ENCODE measurements around the gene SYNPO2.

The SYNPO2 gene

GRCh38 chr4:118879409-118879808, 9.2 kb upstream of the SYNPO2 start:
- no peak for DNase-seq

- no peak for DNase-seq
Observed at GRCh38 chr4:118881512-118882146, 7.0 kb upstream of the SYNPO2 start.

- DNase-seq = no peak
Observed at GRCh38 chr4:118883861-118884260, 4.8 kb upstream of the SYNPO2 start.

GRCh38 chr4:118884716-118885115, 3.9 kb upstream of the SYNPO2 start:
- DNase-seq = no peak

GRCh38 chr4:118889312-118889691, 648 bp downstream of the SYNPO2 start:
- no peak for DNase-seq

GRCh38 chr4:118894034-118894433, 5.4 kb downstream of the SYNPO2 start:
- DNase-seq = no peak

GRCh38 chr4:118898221-118898620, 9.6 kb downstream of the SYNPO2 start:
- DNase-seq = no peak

GRCh38 chr4:118898684-118899138, 10.1 kb downstream of the SYNPO2 start:
- no peak for DNase-seq

- DNase-seq = no peak
Observed at GRCh38 chr4:118904418-118904817, 15.8 kb downstream of the SYNPO2 start.

GRCh38 chr4:118904935-118905334, 16.3 kb downstream of the SYNPO2 start:
- DNase-seq = no peak

- DNase-seq = no peak
Observed at GRCh38 chr4:118905566-118905965, 16.9 kb downstream of the SYNPO2 start.

GRCh38 chr4:118909173-118909956, 20.7 kb downstream of the SYNPO2 start:
- DNase-seq = no peak

GRCh38 chr4:118910221-118910620, 21.6 kb downstream of the SYNPO2 start:
- DNase-seq = no peak

GRCh38 chr4:118911238-118911703, 22.6 kb downstream of the SYNPO2 start:
- DNase-seq = no peak

GRCh38 chr4:118915468-118915867, 26.8 kb downstream of the SYNPO2 start:
- no peak for DNase-seq

GRCh38 chr4:118916691-118917289, 28.1 kb downstream of the SYNPO2 start:
- no peak for DNase-seq

- no peak for DNase-seq
Observed at GRCh38 chr4:118917582-118917981, 28.9 kb downstream of the SYNPO2 start.

- DNase-seq = no peak
Observed at GRCh38 chr4:118918388-118918787, 29.7 kb downstream of the SYNPO2 start.

GRCh38 chr4:118920247-118920646, 31.6 kb downstream of the SYNPO2 start:
- no peak for DNase-seq

- no peak for DNase-seq
Observed at GRCh38 chr4:118921786-118922185, 33.1 kb downstream of the SYNPO2 start.

- DNase-seq = no peak
Observed at GRCh38 chr4:118923891-118924290, 35.2 kb downstream of the SYNPO2 start.

- no peak for DNase-seq
Observed at GRCh38 chr4:118927974-118928373, 39.3 kb downstream of the SYNPO2 start.

- no peak for DNase-seq
Observed at GRCh38 chr4:118930255-118930654, 41.6 kb downstream of the SYNPO2 start.

- no peak for DNase-seq
Observed at GRCh38 chr4:118931786-118932185, 43.1 kb downstream of the SYNPO2 start.

Measured in stimulated activated CD4-positive, alpha-beta T cell treated with anti-CD3 and anti-CD28 coated beads, Interleukin-2, amount 100 ng/mL, for 48 hours (primary cell).